ENCODE results near the gene KLRD1.
A peak's percentile ranks its signal among the peaks of the same experiment; 100 is the strongest.
"Not testable (repeated sequence)": the region's sequence is repeated elsewhere in the genome, so short reads cannot be mapped to it uniquely, and the experiment has no call there.

The KLRD1 gene

GRCh38 chr12:10341892-10342509 lies 34.3 kb downstream of the KLRD1 start:
- Histone ChIP-seq H3K36me3 (ENCODE audit: control insufficient read depth, insufficient read depth, low read length) (no peaks in the 10 kb centered on the region), H3K27ac (ENCODE audit: low read depth, low read length) (no peak overlapping the region), H3K4me1 (ENCODE audit: control insufficient read depth, insufficient read depth, low read length) (no peaks in the 10 kb centered on the region), H3K27me3 (ENCODE audit: control insufficient read depth, insufficient read depth, low read length) (no peaks in the 10 kb centered on the region), H3K9ac (ENCODE audit: low read length) (no peak overlapping the region), H3K4me3 (ENCODE audit: low read length) (no peak overlapping the region)

GRCh38 chr12:10351457-10351856 lies 43.8 kb downstream of the KLRD1 start:
- H3K27ac ChIP-seq (ENCODE audit: low read depth, low read length); H3K4me3 ChIP-seq (ENCODE audit: low read length); H3K36me3 ChIP-seq (ENCODE audit: control insufficient read depth, insufficient read depth, low read length); H3K27me3 ChIP-seq (ENCODE audit: control insufficient read depth, insufficient read depth, low read length); H3K4me1 ChIP-seq (ENCODE audit: control insufficient read depth, insufficient read depth, low read length); H3K9ac ChIP-seq (ENCODE audit: low read length): not testable (repeated sequence)

GRCh38 chr12:10354071-10354470 lies 46.4 kb downstream of the KLRD1 start:
- Histone ChIP-seq H3K27me3 (ENCODE audit: control insufficient read depth, insufficient read depth, low read length) (no peaks in the 10 kb centered on the region), H3K9ac (ENCODE audit: low read length) (no peak overlapping the region), H3K27ac (ENCODE audit: low read depth, low read length) (no peak overlapping the region), H3K36me3 (ENCODE audit: control insufficient read depth, insufficient read depth, low read length) (no peaks in the 10 kb centered on the region), H3K4me3 (ENCODE audit: low read length) (no peak overlapping the region), H3K4me1 (ENCODE audit: control insufficient read depth, insufficient read depth, low read length) (no peaks in the 10 kb centered on the region)

GRCh38 chr12:10354502-10354901 lies 46.8 kb downstream of the KLRD1 start:
- Histone ChIP-seq H3K9ac (ENCODE audit: low read length) (no peak overlapping the region), H3K36me3 (ENCODE audit: control insufficient read depth, insufficient read depth, low read length) (no peaks in the 10 kb centered on the region), H3K27ac (ENCODE audit: low read depth, low read length) (no peak overlapping the region), H3K4me1 (ENCODE audit: control insufficient read depth, insufficient read depth, low read length) (no peaks in the 10 kb centered on the region), H3K27me3 (ENCODE audit: control insufficient read depth, insufficient read depth, low read length) (no peaks in the 10 kb centered on the region), H3K4me3 (ENCODE audit: low read length) (no peak overlapping the region)

GRCh38 chr12:10358131-10358530 lies 50.5 kb downstream of the KLRD1 start:
- no peak overlapping the region for H3K4me3 ChIP-seq (ENCODE audit: low read length)
- no peak overlapping the region for H3K9ac ChIP-seq (ENCODE audit: low read length)
- no peaks in the 10 kb centered on the region for H3K27me3 ChIP-seq (ENCODE audit: control insufficient read depth, insufficient read depth, low read length)
- no peak overlapping the region for H3K27ac ChIP-seq (ENCODE audit: low read depth, low read length)
- no peaks in the 10 kb centered on the region for H3K36me3 ChIP-seq (ENCODE audit: control insufficient read depth, insufficient read depth, low read length)
- H3K4me1 ChIP-seq (ENCODE audit: control insufficient read depth, insufficient read depth, low read length) = peaks cover 5% of the 10 kb centered on the region

- H3K4me3 ChIP-seq (ENCODE audit: low read length) = no peak overlapping the region
- no peak overlapping the region for H3K9ac ChIP-seq (ENCODE audit: low read length)
- H3K4me1 ChIP-seq (ENCODE audit: control insufficient read depth, insufficient read depth, low read length) = peaks cover 5% of the 10 kb centered on the region
- H3K27me3 ChIP-seq (ENCODE audit: control insufficient read depth, insufficient read depth, low read length) = no peaks in the 10 kb centered on the region
- no peak overlapping the region for H3K27ac ChIP-seq (ENCODE audit: low read depth, low read length)
- no peaks in the 10 kb centered on the region for H3K36me3 ChIP-seq (ENCODE audit: control insufficient read depth, insufficient read depth, low read length)
Measured at GRCh38 chr12:10358969-10359368, 51.3 kb downstream of the KLRD1 start.

- no peak overlapping the region for H3K9ac ChIP-seq (ENCODE audit: low read length)
- no peaks in the 10 kb centered on the region for H3K27me3 ChIP-seq (ENCODE audit: control insufficient read depth, insufficient read depth, low read length)
- no peak overlapping the region for H3K27ac ChIP-seq (ENCODE audit: low read depth, low read length)
- no peaks in the 10 kb centered on the region for H3K36me3 ChIP-seq (ENCODE audit: control insufficient read depth, insufficient read depth, low read length)
- no peak overlapping the region for H3K4me3 ChIP-seq (ENCODE audit: low read length)
- H3K4me1 ChIP-seq (ENCODE audit: control insufficient read depth, insufficient read depth, low read length) = peaks cover 5% of the 10 kb centered on the region
Measured at GRCh38 chr12:10361084-10361483, 53.4 kb downstream of the KLRD1 start.

- H3K36me3 ChIP-seq (ENCODE audit: control insufficient read depth, insufficient read depth, low read length) = no peaks in the 10 kb centered on the region
- H3K4me3 ChIP-seq (ENCODE audit: low read length) = no peak overlapping the region
- H3K27me3 ChIP-seq (ENCODE audit: control insufficient read depth, insufficient read depth, low read length) = no peaks in the 10 kb centered on the region
- no peak overlapping the region for H3K27ac ChIP-seq (ENCODE audit: low read depth, low read length)
- no peak overlapping the region for H3K9ac ChIP-seq (ENCODE audit: low read length)
- H3K4me1 ChIP-seq (ENCODE audit: control insufficient read depth, insufficient read depth, low read length) = peaks cover 9% of the 10 kb centered on the region
Measured at GRCh38 chr12:10361622-10362021, 54.0 kb downstream of the KLRD1 start.

- Histone ChIP-seq H3K27me3 (ENCODE audit: control insufficient read depth, insufficient read depth, low read length) (no peaks in the 10 kb centered on the region), H3K4me1 (ENCODE audit: control insufficient read depth, insufficient read depth, low read length) (peaks cover 11% of the 10 kb centered on the region), H3K9ac (ENCODE audit: low read length) (no peak overlapping the region), H3K27ac (ENCODE audit: low read depth, low read length) (peak overlapping the region; percentile 96), H3K36me3 (ENCODE audit: control insufficient read depth, insufficient read depth, low read length) (no peaks in the 10 kb centered on the region), H3K4me3 (ENCODE audit: low read length) (no peak overlapping the region)
Measured at GRCh38 chr12:10362325-10362724, 54.7 kb downstream of the KLRD1 start.

GRCh38 chr12:10362828-10363657 lies 55.4 kb downstream of the KLRD1 start:
- Histone ChIP-seq H3K27ac (ENCODE audit: low read depth, low read length) (peak overlapping the region; percentile 96), H3K4me3 (ENCODE audit: low read length) (peak overlapping the region; percentile 93)

GRCh38 chr12:10363658-10363913 lies 55.9 kb downstream of the KLRD1 start:
- Histone ChIP-seq H3K4me1 (ENCODE audit: control insufficient read depth, insufficient read depth, low read length) (peaks cover 11% of the 10 kb centered on the region), H3K27me3 (ENCODE audit: control insufficient read depth, insufficient read depth, low read length) (no peaks in the 10 kb centered on the region), H3K9ac (ENCODE audit: low read length) (peak overlapping the region; percentile 77), H3K36me3 (ENCODE audit: control insufficient read depth, insufficient read depth, low read length) (no peaks in the 10 kb centered on the region), H3K4me3 (ENCODE audit: low read length) (peak overlapping the region; percentile 93), H3K27ac (ENCODE audit: low read depth, low read length) (peak overlapping the region; percentile 96)

More at GRCh38 chr12:10362828-10363657, 55.4 kb downstream of the KLRD1 start:
- H3K9ac ChIP-seq (ENCODE audit: low read length) = no peak overlapping the region
- peaks cover 11% of the 10 kb centered on the region for H3K4me1 ChIP-seq (ENCODE audit: control insufficient read depth, insufficient read depth, low read length)
- no peaks in the 10 kb centered on the region for H3K27me3 ChIP-seq (ENCODE audit: control insufficient read depth, insufficient read depth, low read length)
- no peaks in the 10 kb centered on the region for H3K36me3 ChIP-seq (ENCODE audit: control insufficient read depth, insufficient read depth, low read length)

- H3K4me1 ChIP-seq (ENCODE audit: control insufficient read depth, insufficient read depth, low read length) = peaks cover 11% of the 10 kb centered on the region
- peak overlapping the region; percentile 93 for H3K4me3 ChIP-seq (ENCODE audit: low read length)
- H3K27me3 ChIP-seq (ENCODE audit: control insufficient read depth, insufficient read depth, low read length) = no peaks in the 10 kb centered on the region
- peak overlapping the region; percentile 96 for H3K27ac ChIP-seq (ENCODE audit: low read depth, low read length)
- no peaks in the 10 kb centered on the region for H3K36me3 ChIP-seq (ENCODE audit: control insufficient read depth, insufficient read depth, low read length)
- H3K9ac ChIP-seq (ENCODE audit: low read length) = peak overlapping the region; percentile 77
Measured at GRCh38 chr12:10363914-10364814, 56.5 kb downstream of the KLRD1 start.
